ENCODE measurements around the gene UBE2N.

GRCh38 chr12:93360688-93361087 is 81.1 kb downstream of the UBE2N start:
- TF ChIP-seq, protein P1, sequence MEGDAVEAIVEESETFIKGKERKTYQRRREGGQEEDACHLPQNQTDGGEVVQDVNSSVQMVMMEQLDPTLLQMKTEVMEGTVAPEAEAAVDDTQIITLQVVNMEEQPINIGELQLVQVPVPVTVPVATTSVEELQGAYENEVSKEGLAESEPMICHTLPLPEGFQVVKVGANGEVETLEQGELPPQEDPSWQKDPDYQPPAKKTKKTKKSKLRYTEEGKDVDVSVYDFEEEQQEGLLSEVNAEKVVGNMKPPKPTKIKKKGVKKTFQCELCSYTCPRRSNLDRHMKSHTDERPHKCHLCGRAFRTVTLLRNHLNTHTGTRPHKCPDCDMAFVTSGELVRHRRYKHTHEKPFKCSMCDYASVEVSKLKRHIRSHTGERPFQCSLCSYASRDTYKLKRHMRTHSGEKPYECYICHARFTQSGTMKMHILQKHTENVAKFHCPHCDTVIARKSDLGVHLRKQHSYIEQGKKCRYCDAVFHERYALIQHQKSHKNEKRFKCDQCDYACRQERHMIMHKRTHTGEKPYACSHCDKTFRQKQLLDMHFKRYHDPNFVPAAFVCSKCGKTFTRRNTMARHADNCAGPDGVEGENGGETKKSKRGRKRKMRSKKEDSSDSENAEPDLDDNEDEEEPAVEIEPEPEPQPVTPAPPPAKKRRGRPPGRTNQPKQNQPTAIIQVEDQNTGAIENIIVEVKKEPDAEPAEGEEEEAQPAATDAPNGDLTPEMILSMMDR (IDR thresholded peaks at IDR 0.05): no peak
- no peak for TF ChIP-seq POLR2A (IDR thresholded peaks at IDR 0.05)

Data from lower leg skin (tissue), 3 donors.